Endodermal cell (in vitro differentiated cells): ENCODE results near the gene ATG2A. TPM values are rescaled to one million over a fixed set of nuclear protein-coding genes. Genes with fewer than 3 reads are reported as not detected.

ENCODE experiments used
- DNase-seq: peaks from one replicate; pipeline ENCODE4 v3.0.0-alpha.2; 2017
- H3K27ac ChIP-seq: 2 replicates; pipeline ENCODE4 v1.5.1; 2013; ENCODE audit warnings: mild to moderate bottlenecking, low read depth, low read length, moderate library complexity
- H3K27me3 ChIP-seq: 2 replicates; pipeline ENCODE4 v1.6.1; 2013; ENCODE audit warnings: mild to moderate bottlenecking, low read length, moderate library complexity; ENCODE audit not compliant: insufficient read depth, control insufficient read depth, poor library complexity, severe bottlenecking
- H3K36me3 ChIP-seq: 2 replicates; pipeline ENCODE4 v1.7.0; 2013; ENCODE audit warnings: mild to moderate bottlenecking, low read length, moderate library complexity; ENCODE audit not compliant: control insufficient read depth, insufficient read depth
- H3K4me1 ChIP-seq: one replicate; pipeline ENCODE4 v1.7.0; 2013; ENCODE audit warnings: low read length; ENCODE audit not compliant: control insufficient read depth, insufficient read depth
- H3K4me3 ChIP-seq: 2 replicates; pipeline ENCODE4 v1.5.1; 2013; ENCODE audit warnings: mild to moderate bottlenecking, low read length, moderate library complexity
- H3K9ac ChIP-seq: 2 replicates; pipeline ENCODE4 v1.6.1; 2013; ENCODE audit warnings: mild to moderate bottlenecking, low read length, moderate library complexity; ENCODE audit not compliant: poor library complexity, severe bottlenecking; ENCODE audit errors: extremely low read depth
- H3K9me3 ChIP-seq: 2 replicates; pipeline ENCODE4 v1.6.1; 2013; ENCODE audit warnings: mild to moderate bottlenecking, low read length, moderate library complexity; ENCODE audit not compliant: control insufficient read depth
- H3K27ac Mint-ChIP-seq: 2 replicates; pipeline ENCODE4 v1.8.0; 2020; ENCODE audit warnings: mixed read lengths
- H3K27me3 Mint-ChIP-seq: 2 replicates; pipeline ENCODE4 v1.8.0; 2021; ENCODE audit warnings: mild to moderate bottlenecking, mixed read lengths; ENCODE audit not compliant: insufficient read depth
- H3K36me3 Mint-ChIP-seq: 2 replicates; pipeline ENCODE4 v1.8.0; 2020; ENCODE audit warnings: low read depth, mixed read lengths
- H3K4me1 Mint-ChIP-seq: 2 replicates; pipeline ENCODE4 v1.8.0; 2020; ENCODE audit warnings: mixed read lengths
- H3K4me3 Mint-ChIP-seq: 2 replicates; pipeline ENCODE4 v1.8.0; 2020; ENCODE audit warnings: mild to moderate bottlenecking, moderate library complexity, mixed read lengths
- H3K9me3 Mint-ChIP-seq: 2 replicates; pipeline ENCODE4 v1.8.0; 2020; ENCODE audit warnings: mild to moderate bottlenecking, mixed read lengths
- WGBS, 2 experiments: methylation state at CpG; one replicate each; pipeline versions ENCODE4 v1.1.5 to v1.1.7; 2013; ENCODE audit warnings: missing lambda C conversion rate in 2 of 2, mixed read lengths in 1 of 2; ENCODE audit not compliant: insufficient coverage in 1 of 2, insufficient read length in 1 of 2; 5-methylcytosine and 5-hydroxymethylcytosine counted together
- total RNA-seq, 2 donors: library from RNA; stranded (reverse); fragmentation: NEBNext Ultra II Directional in 1 of 2; extraction: Animal tissue kit (Norgen Biotek cat#: 25700) in 1 of 2; gene quantifications; 2 replicates in 1 of 2; 3 replicates in 1 of 2; pipeline ENCODE4 v1.2.1, GENCODE V29; 2021
- TF ChIP-seq, protein P1 (sequence below): fragments of 200-600 bp; sonication (generic); conservative IDR thresholded peaks from 2 replicates; pipeline ENCODE4 v1.5.0; 2021; ENCODE audit warnings: antibody characterized with exemption, mild to moderate bottlenecking

Gene ATG2A
- total RNA-seq, 2 donors from 2014 or later: 17.0 to 23.0 TPM

- TF ChIP-seq, protein P1, sequence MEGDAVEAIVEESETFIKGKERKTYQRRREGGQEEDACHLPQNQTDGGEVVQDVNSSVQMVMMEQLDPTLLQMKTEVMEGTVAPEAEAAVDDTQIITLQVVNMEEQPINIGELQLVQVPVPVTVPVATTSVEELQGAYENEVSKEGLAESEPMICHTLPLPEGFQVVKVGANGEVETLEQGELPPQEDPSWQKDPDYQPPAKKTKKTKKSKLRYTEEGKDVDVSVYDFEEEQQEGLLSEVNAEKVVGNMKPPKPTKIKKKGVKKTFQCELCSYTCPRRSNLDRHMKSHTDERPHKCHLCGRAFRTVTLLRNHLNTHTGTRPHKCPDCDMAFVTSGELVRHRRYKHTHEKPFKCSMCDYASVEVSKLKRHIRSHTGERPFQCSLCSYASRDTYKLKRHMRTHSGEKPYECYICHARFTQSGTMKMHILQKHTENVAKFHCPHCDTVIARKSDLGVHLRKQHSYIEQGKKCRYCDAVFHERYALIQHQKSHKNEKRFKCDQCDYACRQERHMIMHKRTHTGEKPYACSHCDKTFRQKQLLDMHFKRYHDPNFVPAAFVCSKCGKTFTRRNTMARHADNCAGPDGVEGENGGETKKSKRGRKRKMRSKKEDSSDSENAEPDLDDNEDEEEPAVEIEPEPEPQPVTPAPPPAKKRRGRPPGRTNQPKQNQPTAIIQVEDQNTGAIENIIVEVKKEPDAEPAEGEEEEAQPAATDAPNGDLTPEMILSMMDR: no peak
- no peak for DNase-seq
- Histone ChIP-seq H3K4me1 (no peaks in the 10 kb centered on the region), H3K36me3 (no peaks in the 10 kb centered on the region), H3K27ac (no peak overlapping the region), H3K27me3 (peaks cover 18% of the 10 kb centered on the region), H3K9ac (no peak overlapping the region), H3K9me3 (no peaks in the 10 kb centered on the region), H3K4me3 (no peak overlapping the region)
- no peak overlapping the region for H3K4me3 Mint-ChIP-seq
- H3K4me1 Mint-ChIP-seq: no peaks in the 10 kb centered on the region
- H3K9me3 Mint-ChIP-seq: no peaks in the 10 kb centered on the region
- WGBS, 2 experiments: 93 to 96% methylated on average over 7 of the region's 7 CpGs
- peaks cover 19% of the 10 kb centered on the region for H3K27me3 Mint-ChIP-seq
- H3K27ac Mint-ChIP-seq: no peak overlapping the region
- H3K36me3 Mint-ChIP-seq: no peaks in the 10 kb centered on the region
These were observed 12.6 kb upstream of the ATG2A start for GRCh38 chr11:64929625-64930024.

DNA sequence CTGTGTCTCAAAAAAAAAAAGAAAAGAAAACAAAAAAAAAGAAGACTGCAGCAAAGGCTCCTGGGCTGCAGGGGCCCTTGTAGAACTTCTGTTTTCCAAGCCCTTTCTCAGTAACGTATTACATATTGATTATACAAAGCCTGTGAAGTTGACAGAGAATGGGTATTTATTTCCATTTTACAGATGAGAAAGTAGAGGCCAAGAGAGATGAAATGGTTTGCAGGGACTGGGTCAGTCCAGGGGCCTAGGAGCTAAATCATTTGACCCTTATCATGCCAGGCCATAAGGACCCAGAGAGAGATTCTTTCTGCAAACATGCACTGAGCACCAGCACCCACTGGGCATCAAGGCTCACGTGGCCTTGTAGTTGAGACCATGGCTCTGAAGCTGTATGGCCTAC lies 11.9 kb upstream of the ATG2A start:
- TF ChIP-seq, protein P1: no peak
- Mint-ChIP-seq H3K36me3 (no peaks in the 10 kb centered on the region), H3K27ac (no peak overlapping the region), H3K4me1 (peaks cover 4% of the 10 kb centered on the region), H3K27me3 (peaks cover 19% of the 10 kb centered on the region), H3K9me3 (no peaks in the 10 kb centered on the region), H3K4me3 (no peak overlapping the region)
- DNase-seq: no peak
- Histone ChIP-seq H3K9me3 (no peaks in the 10 kb centered on the region), H3K27ac (no peak overlapping the region), H3K4me1 (no peaks in the 10 kb centered on the region), H3K4me3 (no peak overlapping the region), H3K36me3 (no peaks in the 10 kb centered on the region), H3K27me3 (peaks cover 18% of the 10 kb centered on the region), H3K9ac (no peak overlapping the region)
- 90 to 93% methylated on average over 1 to 2 of the region's 2 CpGs for WGBS, 2 experiments

DNA sequence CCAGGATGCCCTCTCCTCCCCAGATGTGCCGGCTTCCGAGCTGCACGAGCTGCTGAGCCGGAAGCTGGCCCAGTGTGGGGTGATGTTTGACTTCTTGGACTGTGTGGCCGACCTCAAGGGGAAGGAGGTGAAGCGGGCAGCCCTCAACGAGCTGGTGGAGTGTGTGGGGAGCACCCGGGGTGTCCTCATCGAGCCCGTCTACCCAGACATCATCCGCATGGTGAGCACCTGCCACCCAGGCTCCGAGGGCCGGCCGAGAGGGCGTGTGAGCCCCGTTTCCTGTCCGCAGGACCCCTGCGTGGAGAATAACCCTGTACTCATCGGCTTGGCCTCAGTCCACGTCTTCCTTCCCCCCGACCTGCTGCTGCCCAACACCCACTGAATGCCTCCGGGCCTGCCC lies 9.7 kb upstream of the ATG2A start:
- Mint-ChIP-seq H3K4me1 (peaks cover 4% of the 10 kb centered on the region), H3K27ac (no peak overlapping the region), H3K4me3 (no peak overlapping the region), H3K27me3 (peaks cover 29% of the 10 kb centered on the region), H3K36me3 (no peaks in the 10 kb centered on the region), H3K9me3 (no peaks in the 10 kb centered on the region)
- Histone ChIP-seq H3K36me3 (no peaks in the 10 kb centered on the region), H3K4me3 (no peak overlapping the region), H3K9ac (no peak overlapping the region), H3K27ac (no peak overlapping the region), H3K9me3 (no peaks in the 10 kb centered on the region), H3K4me1 (no peaks in the 10 kb centered on the region), H3K27me3 (peaks cover 37% of the 10 kb centered on the region)
- WGBS, 2 experiments: 90 to 93% methylated on average over 9 to 22 of the region's 22 CpGs
- TF ChIP-seq, protein P1: no peak
- peak; percentile 37 for DNase-seq
